ENCODE results near the gene CCDC197.

CCDC197 gene

DNA sequence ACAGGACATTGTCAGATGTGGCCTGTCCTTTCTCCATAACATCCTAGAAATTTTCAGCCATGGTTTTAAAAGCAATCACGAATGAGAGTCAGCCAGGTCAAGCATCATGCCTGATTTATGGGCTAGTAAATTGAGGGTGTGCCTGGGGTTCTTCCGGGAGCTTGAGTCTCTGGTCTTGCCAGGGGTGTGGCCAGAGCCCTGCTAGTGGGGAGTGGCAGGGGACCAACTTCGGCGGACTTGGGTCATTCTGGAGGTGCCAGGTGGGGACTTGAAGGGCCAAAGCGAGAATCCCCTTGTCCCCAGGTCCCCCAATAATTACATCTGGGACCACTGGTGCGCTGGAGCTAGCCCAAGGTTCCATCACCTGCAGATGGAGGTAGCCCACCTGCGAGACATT is 34.8 kb downstream of the CCDC197 start:
- H3K9me3 ChIP-seq (replicated peaks; ENCODE audit: insufficient read depth, low read length): no peaks in the 10 kb centered on the region
- TF ChIP-seq CTCF (IDR thresholded peaks at IDR 0.05; ENCODE audit: low read length) (no peak), EZH2phosphoT487 (IDR thresholded peaks at IDR 0.05; ENCODE audit: low read length) (no peak), EZH2 (optimal IDR thresholded peaks at IDR 0.05; ENCODE audit: low read depth, low read length) (no peak)
- no peak overlapping the region for H3K4me2 ChIP-seq (ENCODE audit: low read depth, low read length)
- no peak overlapping the region for H3K9ac ChIP-seq (ENCODE audit: low read length)
- no peak for DNase-seq
- no peak overlapping the region for H3K27ac ChIP-seq (ENCODE audit: low read length)
- H3K36me3 ChIP-seq (replicated peaks; ENCODE audit: insufficient read depth, low read length): no peaks in the 10 kb centered on the region
- no peak overlapping the region for H3K4me3 ChIP-seq (ENCODE audit: low read length)
- H3K4me1 ChIP-seq (ENCODE audit: low read length): no peaks in the 10 kb centered on the region
- H3F3A ChIP-seq (ENCODE audit: insufficient read depth, low read length): no peaks in the 10 kb centered on the region
- no peaks in the 10 kb centered on the region for H3K27me3 ChIP-seq (replicated peaks; ENCODE audit: insufficient read depth, low read length)
- H4K20me1 ChIP-seq (ENCODE audit: insufficient read depth, low read length): no peaks in the 10 kb centered on the region
- H3K9me2 ChIP-seq (replicated peaks; ENCODE audit: insufficient read depth, low read length): no peaks in the 10 kb centered on the region
- H3K79me2 ChIP-seq (ENCODE audit: low read length): no peaks in the 10 kb centered on the region
- no peak overlapping the region for H2AFZ ChIP-seq (ENCODE audit: low read length)

DNA sequence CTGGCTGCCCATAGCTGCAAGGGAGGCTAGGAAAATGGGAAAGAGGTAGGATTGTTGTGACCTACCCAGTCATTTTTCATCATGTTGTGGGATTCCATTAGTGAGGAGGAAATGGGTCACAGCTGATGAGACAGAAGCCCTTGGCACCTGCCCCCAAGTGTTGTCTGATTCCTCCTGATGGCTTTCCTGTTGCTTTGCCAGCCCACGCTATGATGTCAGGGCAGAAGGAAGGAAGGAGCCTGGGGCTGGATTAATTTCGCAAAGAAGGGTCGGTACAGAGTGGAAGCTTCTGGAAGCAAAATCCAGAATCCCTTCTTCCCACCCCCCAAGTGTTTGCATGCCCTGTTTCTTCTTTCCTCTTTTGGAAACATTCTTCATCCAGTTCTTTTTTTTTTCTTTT is 37.8 kb downstream of the CCDC197 start:
- no peaks in the 10 kb centered on the region for H3K36me3 ChIP-seq (replicated peaks; ENCODE audit: insufficient read depth, low read length)
- H3K79me2 ChIP-seq (ENCODE audit: low read length): no peaks in the 10 kb centered on the region
- no peaks in the 10 kb centered on the region for H4K20me1 ChIP-seq (ENCODE audit: insufficient read depth, low read length)
- no peaks in the 10 kb centered on the region for H3K9me3 ChIP-seq (replicated peaks; ENCODE audit: insufficient read depth, low read length)
- no peak overlapping the region for H2AFZ ChIP-seq (ENCODE audit: low read length)
- no peaks in the 10 kb centered on the region for H3K9me2 ChIP-seq (replicated peaks; ENCODE audit: insufficient read depth, low read length)
- H3K4me2 ChIP-seq (ENCODE audit: low read depth, low read length): no peak overlapping the region
- no peak overlapping the region for H3K4me3 ChIP-seq (ENCODE audit: low read length)
- no peaks in the 10 kb centered on the region for H3K4me1 ChIP-seq (ENCODE audit: low read length)
- TF ChIP-seq CTCF (IDR thresholded peaks at IDR 0.05; ENCODE audit: low read length) (no peak), EZH2 (optimal IDR thresholded peaks at IDR 0.05; ENCODE audit: low read depth, low read length) (no peak), EZH2phosphoT487 (IDR thresholded peaks at IDR 0.05; ENCODE audit: low read length) (no peak)
- no peak overlapping the region for H3K9ac ChIP-seq (ENCODE audit: low read length)
- no peak overlapping the region for H3K27ac ChIP-seq (ENCODE audit: low read length)
- no peaks in the 10 kb centered on the region for H3K27me3 ChIP-seq (replicated peaks; ENCODE audit: insufficient read depth, low read length)
- DNase-seq: no peak
- no peaks in the 10 kb centered on the region for H3F3A ChIP-seq (ENCODE audit: insufficient read depth, low read length)

- H3K4me1 ChIP-seq (ENCODE audit: low read length): no peaks in the 10 kb centered on the region
- peak; percentile 58 for DNase-seq
- no peak overlapping the region for H3K27ac ChIP-seq (ENCODE audit: low read length)
- no peaks in the 10 kb centered on the region for H3K9me2 ChIP-seq (replicated peaks; ENCODE audit: insufficient read depth, low read length)
- no peaks in the 10 kb centered on the region for H3K9me3 ChIP-seq (replicated peaks; ENCODE audit: insufficient read depth, low read length)
- no peak overlapping the region for H3K4me2 ChIP-seq (ENCODE audit: low read depth, low read length)
- H3K36me3 ChIP-seq (replicated peaks; ENCODE audit: insufficient read depth, low read length): no peaks in the 10 kb centered on the region
- H3K4me3 ChIP-seq (ENCODE audit: low read length): no peak overlapping the region
- no peak overlapping the region for H2AFZ ChIP-seq (ENCODE audit: low read length)
- no peaks in the 10 kb centered on the region for H3K79me2 ChIP-seq (ENCODE audit: low read length)
- no peak overlapping the region for H3K9ac ChIP-seq (ENCODE audit: low read length)
- no peaks in the 10 kb centered on the region for H4K20me1 ChIP-seq (ENCODE audit: insufficient read depth, low read length)
- TF ChIP-seq CTCF (IDR thresholded peaks at IDR 0.05; ENCODE audit: low read length) (peak; percentile 71), EZH2 (optimal IDR thresholded peaks at IDR 0.05; ENCODE audit: low read depth, low read length) (no peak), EZH2phosphoT487 (IDR thresholded peaks at IDR 0.05; ENCODE audit: low read length) (no peak)
- no peaks in the 10 kb centered on the region for H3K27me3 ChIP-seq (replicated peaks; ENCODE audit: insufficient read depth, low read length)
- H3F3A ChIP-seq (ENCODE audit: insufficient read depth, low read length): no peaks in the 10 kb centered on the region
These were observed 39.4 kb downstream of the CCDC197 start for GRCh38 chr14:94036313-94037167.
